ENCODE data around the gene KIAA1217.
"Not testable (repeated sequence)": the region's sequence is repeated elsewhere in the genome, so short reads cannot be mapped to it uniquely, and the experiment has no call there.

GRCh38 chr10:24445958-24446357 lies 237.0 kb downstream of the KIAA1217 start:
- TF ChIP-seq POLR2A (IDR thresholded peaks at IDR 0.05): not testable (repeated sequence)
- TF ChIP-seq, protein P1, sequence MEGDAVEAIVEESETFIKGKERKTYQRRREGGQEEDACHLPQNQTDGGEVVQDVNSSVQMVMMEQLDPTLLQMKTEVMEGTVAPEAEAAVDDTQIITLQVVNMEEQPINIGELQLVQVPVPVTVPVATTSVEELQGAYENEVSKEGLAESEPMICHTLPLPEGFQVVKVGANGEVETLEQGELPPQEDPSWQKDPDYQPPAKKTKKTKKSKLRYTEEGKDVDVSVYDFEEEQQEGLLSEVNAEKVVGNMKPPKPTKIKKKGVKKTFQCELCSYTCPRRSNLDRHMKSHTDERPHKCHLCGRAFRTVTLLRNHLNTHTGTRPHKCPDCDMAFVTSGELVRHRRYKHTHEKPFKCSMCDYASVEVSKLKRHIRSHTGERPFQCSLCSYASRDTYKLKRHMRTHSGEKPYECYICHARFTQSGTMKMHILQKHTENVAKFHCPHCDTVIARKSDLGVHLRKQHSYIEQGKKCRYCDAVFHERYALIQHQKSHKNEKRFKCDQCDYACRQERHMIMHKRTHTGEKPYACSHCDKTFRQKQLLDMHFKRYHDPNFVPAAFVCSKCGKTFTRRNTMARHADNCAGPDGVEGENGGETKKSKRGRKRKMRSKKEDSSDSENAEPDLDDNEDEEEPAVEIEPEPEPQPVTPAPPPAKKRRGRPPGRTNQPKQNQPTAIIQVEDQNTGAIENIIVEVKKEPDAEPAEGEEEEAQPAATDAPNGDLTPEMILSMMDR (IDR thresholded peaks at IDR 0.05): not testable (repeated sequence)
